Chondrocyte (in vitro differentiated cells): ENCODE data around the gene DACH1. TPM values are rescaled to one million over a fixed set of nuclear protein-coding genes. Genes with fewer than 3 reads are reported as not detected.

Source experiments
- DNase-seq: peaks from one replicate; pipeline ENCODE4 v3.0.0; 2021; ENCODE audit warnings: mixed read lengths, low spot score
- H3K27ac Mint-ChIP-seq: one replicate; pipeline ENCODE4 v1.8.0; 2021; ENCODE audit warnings: mild to moderate bottlenecking, moderate library complexity, mixed read lengths; ENCODE audit not compliant: unreplicated experiment
- H3K27me3 Mint-ChIP-seq: 2 replicates; pipeline ENCODE4 v1.8.0; 2021; ENCODE audit warnings: low read depth, mixed read lengths
- H3K36me3 Mint-ChIP-seq: 2 replicates; pipeline ENCODE4 v1.8.0; 2021; ENCODE audit warnings: low read depth, mixed read lengths
- H3K4me1 Mint-ChIP-seq: 2 replicates; pipeline ENCODE4 v1.8.0; 2021; ENCODE audit warnings: low read depth, mild to moderate bottlenecking, mixed read lengths
- H3K4me3 Mint-ChIP-seq: one replicate; pipeline ENCODE4 v1.8.0; 2021; ENCODE audit warnings: mild to moderate bottlenecking, moderate library complexity, mixed read lengths; ENCODE audit not compliant: unreplicated experiment
- H3K9me3 Mint-ChIP-seq: 2 replicates; pipeline ENCODE4 v1.8.0; 2021; ENCODE audit warnings: low read depth, mixed read lengths
- total RNA-seq: library from RNA; stranded (reverse); gene quantifications from 3 replicates; pipeline ENCODE4 v1.2.1, GENCODE V29; 2021
- TF ChIP-seq, protein P1 (sequence below): fragments of 200-600 bp; sonication (generic); IDR thresholded peaks from 2 replicates; pipeline ENCODE4 v1.5.0; 2021; ENCODE audit warnings: antibody characterized with exemption, mild to moderate bottlenecking, moderate library complexity

Gene DACH1
- total RNA-seq, 1 donor from 2014 or later: 0.72 TPM

DNA sequence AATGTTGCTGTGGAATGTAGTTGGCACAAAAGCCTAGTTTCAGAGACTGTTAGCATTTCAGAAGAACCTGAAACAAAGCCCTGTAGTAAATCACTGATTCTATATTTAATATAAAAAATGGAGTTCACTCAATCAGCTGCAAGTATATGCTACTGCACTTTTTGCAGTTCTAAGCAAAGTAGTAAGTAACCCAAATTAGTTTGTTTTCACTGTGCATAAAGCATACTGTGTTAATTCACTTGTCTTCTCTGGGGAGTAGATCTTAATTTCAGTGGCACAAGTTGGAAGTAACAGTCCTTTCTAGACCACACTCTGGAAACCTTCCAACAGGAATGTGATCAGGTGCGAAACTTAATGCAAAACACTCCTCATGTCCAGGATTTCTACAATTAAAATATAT, 139.3 kb downstream of the DACH1 start:
- Mint-ChIP-seq H3K4me3 (no peak overlapping the region), H3K9me3 (peaks cover 7% of the 10 kb centered on the region), H3K4me1 (no peaks in the 10 kb centered on the region), H3K36me3 (no peaks in the 10 kb centered on the region), H3K27ac (no peak overlapping the region), H3K27me3 (no peaks in the 10 kb centered on the region)
- DNase-seq: no peak
- TF ChIP-seq, protein P1, sequence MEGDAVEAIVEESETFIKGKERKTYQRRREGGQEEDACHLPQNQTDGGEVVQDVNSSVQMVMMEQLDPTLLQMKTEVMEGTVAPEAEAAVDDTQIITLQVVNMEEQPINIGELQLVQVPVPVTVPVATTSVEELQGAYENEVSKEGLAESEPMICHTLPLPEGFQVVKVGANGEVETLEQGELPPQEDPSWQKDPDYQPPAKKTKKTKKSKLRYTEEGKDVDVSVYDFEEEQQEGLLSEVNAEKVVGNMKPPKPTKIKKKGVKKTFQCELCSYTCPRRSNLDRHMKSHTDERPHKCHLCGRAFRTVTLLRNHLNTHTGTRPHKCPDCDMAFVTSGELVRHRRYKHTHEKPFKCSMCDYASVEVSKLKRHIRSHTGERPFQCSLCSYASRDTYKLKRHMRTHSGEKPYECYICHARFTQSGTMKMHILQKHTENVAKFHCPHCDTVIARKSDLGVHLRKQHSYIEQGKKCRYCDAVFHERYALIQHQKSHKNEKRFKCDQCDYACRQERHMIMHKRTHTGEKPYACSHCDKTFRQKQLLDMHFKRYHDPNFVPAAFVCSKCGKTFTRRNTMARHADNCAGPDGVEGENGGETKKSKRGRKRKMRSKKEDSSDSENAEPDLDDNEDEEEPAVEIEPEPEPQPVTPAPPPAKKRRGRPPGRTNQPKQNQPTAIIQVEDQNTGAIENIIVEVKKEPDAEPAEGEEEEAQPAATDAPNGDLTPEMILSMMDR: no peak

DNA sequence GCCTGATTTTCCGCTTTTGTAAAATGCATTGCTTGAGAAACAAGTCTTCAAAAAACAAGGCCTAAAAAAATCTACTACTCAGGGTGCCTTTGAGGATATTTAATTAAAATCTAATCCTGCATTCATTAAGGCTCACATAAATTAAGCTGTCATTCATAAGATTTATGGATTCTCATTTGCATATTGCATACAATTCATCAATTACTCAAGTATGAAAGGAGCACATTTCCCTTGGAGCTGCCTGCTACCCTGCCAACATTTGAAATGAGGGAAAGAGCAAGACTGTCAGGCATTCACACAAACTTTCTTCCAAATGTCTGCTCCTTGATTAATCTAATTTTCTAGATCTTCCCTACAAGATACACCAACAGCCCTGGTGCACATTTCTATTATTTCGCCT, 140.0 kb downstream of the DACH1 start:
- Mint-ChIP-seq H3K27me3 (no peaks in the 10 kb centered on the region), H3K36me3 (no peaks in the 10 kb centered on the region), H3K4me3 (no peak overlapping the region), H3K9me3 (peaks cover 6% of the 10 kb centered on the region), H3K27ac (no peak overlapping the region), H3K4me1 (no peaks in the 10 kb centered on the region)
- TF ChIP-seq, protein P1: no peak
- DNase-seq: no peak

DNA sequence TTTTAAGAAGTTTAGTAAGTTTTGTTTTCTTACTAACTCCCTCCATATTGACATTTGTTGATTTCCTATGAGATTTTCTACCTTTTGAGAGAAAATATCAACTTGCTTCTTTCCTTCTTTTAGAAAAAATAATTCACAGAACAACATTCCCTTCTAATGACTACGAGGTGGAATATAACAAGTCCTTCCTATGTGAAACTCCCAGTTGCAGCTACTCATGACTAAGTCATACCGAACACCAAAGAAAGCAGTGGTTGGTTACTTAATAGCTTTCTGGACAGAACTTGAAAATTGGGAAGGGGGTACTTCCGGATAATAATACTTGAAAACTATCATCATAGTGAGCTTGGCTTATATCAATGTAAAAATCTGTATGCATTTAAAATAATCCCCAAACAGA, 144.8 kb downstream of the DACH1 start:
- Mint-ChIP-seq H3K4me1 (no peaks in the 10 kb centered on the region), H3K27me3 (no peaks in the 10 kb centered on the region), H3K27ac (no peak overlapping the region), H3K4me3 (no peak overlapping the region), H3K9me3 (no peaks in the 10 kb centered on the region), H3K36me3 (no peaks in the 10 kb centered on the region)
- no peak for DNase-seq
- TF ChIP-seq, protein P1: no peak

DNA sequence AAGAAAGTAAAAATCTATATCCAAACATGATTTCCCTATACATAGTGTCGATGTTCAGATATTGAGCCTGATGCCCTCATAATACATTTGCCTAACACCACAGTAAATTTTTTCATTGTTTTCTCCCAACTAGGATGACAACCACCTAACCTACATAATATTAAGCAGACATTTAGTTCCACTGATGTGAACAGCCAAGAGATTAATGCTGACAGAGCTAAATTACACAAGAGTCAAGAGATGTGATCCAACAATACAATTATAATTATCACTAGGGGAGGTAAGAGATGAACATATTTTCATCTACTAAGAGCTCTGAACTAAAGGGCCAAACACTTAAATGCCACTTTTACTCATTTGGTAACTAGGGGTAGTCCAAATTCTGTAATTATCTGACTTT, 145.9 kb downstream of the DACH1 start:
- no peak for DNase-seq
- TF ChIP-seq, protein P1: no peak
- H3K4me3 Mint-ChIP-seq: no peak overlapping the region
- H3K9me3 Mint-ChIP-seq: no peaks in the 10 kb centered on the region
- no peaks in the 10 kb centered on the region for H3K36me3 Mint-ChIP-seq
- H3K27me3 Mint-ChIP-seq: no peaks in the 10 kb centered on the region
- no peaks in the 10 kb centered on the region for H3K4me1 Mint-ChIP-seq
- H3K27ac Mint-ChIP-seq: no peak overlapping the region

DNA sequence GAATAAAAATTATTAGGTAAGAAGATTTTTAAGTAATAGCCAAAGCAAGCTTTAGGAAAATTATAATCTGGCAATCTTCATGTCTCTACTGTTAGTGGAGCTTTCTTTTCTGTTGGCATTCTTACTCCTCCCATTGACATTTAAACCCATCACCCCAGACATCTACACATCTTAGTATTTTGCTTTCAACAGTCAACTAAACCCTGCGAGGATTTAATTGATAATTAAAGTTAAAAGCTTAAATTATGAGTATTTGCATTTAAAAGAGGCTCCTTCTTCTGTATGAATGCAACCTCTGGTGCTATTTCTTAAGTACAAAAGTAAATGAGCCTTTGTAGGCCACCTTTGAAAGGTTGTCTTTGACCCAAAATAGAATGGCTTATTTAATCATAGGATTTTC, 148.1 kb downstream of the DACH1 start:
- Mint-ChIP-seq H3K4me3 (no peak overlapping the region), H3K36me3 (no peaks in the 10 kb centered on the region), H3K27ac (no peak overlapping the region), H3K4me1 (no peaks in the 10 kb centered on the region), H3K27me3 (no peaks in the 10 kb centered on the region), H3K9me3 (no peaks in the 10 kb centered on the region)
- TF ChIP-seq, protein P1: no peak
- DNase-seq: no peak
